ENCODE results near the gene CACNA1G.

The CACNA1G gene

DNA sequence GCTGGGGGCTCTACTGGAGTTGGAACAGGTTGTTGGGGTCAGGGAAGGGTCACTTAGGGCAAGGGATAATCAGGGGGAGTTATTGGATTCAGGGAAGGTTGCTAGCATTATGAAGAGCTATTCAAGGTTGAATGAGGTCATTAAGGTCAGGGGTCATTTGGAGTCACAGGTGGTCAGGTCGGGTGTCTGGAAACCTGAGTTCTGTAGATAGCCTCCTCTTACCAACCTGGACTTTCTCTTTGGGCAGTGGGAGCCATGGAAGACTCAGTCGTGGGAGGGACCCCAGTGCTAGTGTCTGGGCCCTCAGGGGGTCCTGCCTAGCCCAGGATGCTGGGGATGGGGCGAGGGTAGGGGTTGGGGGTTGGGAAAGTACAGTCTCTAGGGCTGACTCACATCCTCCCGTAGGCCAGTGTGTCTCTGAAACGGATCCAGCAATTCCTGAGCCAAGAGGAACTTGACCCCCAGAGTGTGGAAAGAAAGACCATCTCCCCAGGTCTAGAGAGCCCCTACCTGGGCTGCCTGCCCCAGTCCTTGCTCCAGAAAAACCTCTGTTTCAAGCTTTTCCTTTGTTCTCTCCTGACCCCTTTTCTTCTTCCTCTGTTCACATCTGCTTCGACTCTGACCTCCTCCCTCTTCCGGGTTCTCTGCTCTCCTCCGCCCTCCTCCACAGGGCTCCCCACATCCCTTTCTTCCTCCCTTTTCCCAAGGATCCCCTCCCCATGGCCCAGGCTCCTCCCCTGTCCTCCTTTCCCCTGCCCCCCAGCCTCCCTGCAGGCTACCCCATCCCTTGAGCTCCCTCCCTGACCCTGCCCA lies 107.7 kb downstream of the CACNA1G start:
- TF ChIP-seq, protein P1, sequence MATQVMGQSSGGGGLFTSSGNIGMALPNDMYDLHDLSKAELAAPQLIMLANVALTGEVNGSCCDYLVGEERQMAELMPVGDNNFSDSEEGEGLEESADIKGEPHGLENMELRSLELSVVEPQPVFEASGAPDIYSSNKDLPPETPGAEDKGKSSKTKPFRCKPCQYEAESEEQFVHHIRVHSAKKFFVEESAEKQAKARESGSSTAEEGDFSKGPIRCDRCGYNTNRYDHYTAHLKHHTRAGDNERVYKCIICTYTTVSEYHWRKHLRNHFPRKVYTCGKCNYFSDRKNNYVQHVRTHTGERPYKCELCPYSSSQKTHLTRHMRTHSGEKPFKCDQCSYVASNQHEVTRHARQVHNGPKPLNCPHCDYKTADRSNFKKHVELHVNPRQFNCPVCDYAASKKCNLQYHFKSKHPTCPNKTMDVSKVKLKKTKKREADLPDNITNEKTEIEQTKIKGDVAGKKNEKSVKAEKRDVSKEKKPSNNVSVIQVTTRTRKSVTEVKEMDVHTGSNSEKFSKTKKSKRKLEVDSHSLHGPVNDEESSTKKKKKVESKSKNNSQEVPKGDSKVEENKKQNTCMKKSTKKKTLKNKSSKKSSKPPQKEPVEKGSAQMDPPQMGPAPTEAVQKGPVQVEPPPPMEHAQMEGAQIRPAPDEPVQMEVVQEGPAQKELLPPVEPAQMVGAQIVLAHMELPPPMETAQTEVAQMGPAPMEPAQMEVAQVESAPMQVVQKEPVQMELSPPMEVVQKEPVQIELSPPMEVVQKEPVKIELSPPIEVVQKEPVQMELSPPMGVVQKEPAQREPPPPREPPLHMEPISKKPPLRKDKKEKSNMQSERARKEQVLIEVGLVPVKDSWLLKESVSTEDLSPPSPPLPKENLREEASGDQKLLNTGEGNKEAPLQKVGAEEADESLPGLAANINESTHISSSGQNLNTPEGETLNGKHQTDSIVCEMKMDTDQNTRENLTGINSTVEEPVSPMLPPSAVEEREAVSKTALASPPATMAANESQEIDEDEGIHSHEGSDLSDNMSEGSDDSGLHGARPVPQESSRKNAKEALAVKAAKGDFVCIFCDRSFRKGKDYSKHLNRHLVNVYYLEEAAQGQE (IDR thresholded peaks at IDR 0.05; ENCODE audit: insufficient read depth in 1 of 2, low read depth in 2 of 2, low read length in 2 of 2) = no peak
- TF ChIP-seq TAF1 (IDR thresholded peaks at IDR 0.05; ENCODE audit: borderline replicate concordance, insufficient read depth, low read length) = peak; percentile 19; the same call in 1 of the 2 replicates

DNA sequence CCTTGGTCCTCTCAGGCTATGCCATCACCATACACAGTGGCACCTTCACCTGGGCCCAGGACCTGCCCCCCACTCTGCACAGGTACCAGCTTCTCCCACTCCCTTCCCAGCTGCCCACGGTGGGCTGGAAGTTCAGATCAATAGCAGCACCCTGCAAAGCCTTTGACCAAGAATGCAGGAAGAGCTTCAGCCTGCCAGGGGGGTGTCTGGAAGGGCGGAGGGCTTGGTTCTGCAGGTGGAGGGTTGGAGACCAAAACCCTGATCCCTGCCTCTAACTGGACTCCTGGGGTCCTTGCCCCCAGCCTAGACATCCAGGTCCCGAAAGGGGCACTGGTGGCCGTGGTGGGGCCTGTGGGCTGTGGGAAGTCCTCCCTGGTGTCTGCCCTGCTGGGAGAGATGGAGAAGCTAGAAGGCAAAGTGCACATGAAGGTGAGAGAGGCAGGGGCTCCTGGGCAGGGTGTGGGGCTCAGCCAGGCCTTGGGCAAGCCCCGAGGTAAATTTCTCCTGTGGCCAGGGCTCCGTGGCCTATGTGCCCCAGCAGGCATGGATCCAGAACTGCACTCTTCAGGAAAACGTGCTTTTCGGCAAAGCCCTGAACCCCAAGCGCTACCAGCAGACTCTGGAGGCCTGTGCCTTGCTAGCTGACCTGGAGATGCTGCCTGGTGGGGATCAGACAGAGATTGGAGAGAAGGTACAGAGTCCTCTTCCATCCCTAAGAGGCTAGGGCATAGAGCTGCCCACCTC lies 108.5 kb downstream of the CACNA1G start:
- TF ChIP-seq POLR2AphosphoS5 (IDR thresholded peaks at IDR 0.05; ENCODE audit: low read depth, low read length) = no peak
- TF ChIP-seq, protein P1 (IDR thresholded peaks at IDR 0.05; ENCODE audit: insufficient read depth in 1 of 2, low read depth in 2 of 2, low read length in 2 of 2) = no peak
- TF ChIP-seq SIN3A (IDR thresholded peaks at IDR 0.05; ENCODE audit: borderline replicate concordance, insufficient read depth, low read length) = no peak
- TF ChIP-seq TAF1 (IDR thresholded peaks at IDR 0.05; ENCODE audit: borderline replicate concordance, insufficient read depth, low read length) = no peak
- no peak for TF ChIP-seq FOXP2 (optimal IDR thresholded peaks at IDR 0.05; ENCODE audit: borderline replicate concordance, extremely low read depth, extremely low read length, insufficient read depth)

DNA sequence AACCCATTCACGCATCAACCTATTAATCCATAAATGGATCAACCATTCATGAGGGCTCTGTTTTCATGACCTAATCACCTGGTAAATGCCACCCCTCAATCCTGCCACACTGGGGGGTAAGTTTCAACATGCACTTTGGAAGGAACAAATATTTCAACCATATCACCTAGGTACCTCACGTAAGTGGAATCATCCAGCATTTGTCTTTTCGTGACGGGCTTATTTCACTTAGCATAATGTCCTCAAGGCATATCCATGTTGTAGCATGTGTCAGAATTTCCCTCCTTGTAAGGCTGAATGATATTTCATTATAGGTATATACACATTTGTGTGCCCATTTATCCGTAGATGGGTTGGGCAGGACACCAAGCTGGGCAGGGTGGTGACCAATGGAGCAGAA lies 111.6 kb downstream of the CACNA1G start:
- no peak for TF ChIP-seq TAF1 (IDR thresholded peaks at IDR 0.05; ENCODE audit: borderline replicate concordance, insufficient read depth, low read length)
- TF ChIP-seq SIN3A (IDR thresholded peaks at IDR 0.05; ENCODE audit: borderline replicate concordance, insufficient read depth, low read length) = no peak
- TF ChIP-seq, protein P1 (IDR thresholded peaks at IDR 0.05; ENCODE audit: insufficient read depth in 1 of 2, low read depth in 2 of 2, low read length in 2 of 2) = no peak
- no peak for TF ChIP-seq FOXP2 (optimal IDR thresholded peaks at IDR 0.05; ENCODE audit: borderline replicate concordance, extremely low read depth, extremely low read length, insufficient read depth)
- no peak for TF ChIP-seq POLR2AphosphoS5 (IDR thresholded peaks at IDR 0.05; ENCODE audit: low read depth, low read length)

DNA sequence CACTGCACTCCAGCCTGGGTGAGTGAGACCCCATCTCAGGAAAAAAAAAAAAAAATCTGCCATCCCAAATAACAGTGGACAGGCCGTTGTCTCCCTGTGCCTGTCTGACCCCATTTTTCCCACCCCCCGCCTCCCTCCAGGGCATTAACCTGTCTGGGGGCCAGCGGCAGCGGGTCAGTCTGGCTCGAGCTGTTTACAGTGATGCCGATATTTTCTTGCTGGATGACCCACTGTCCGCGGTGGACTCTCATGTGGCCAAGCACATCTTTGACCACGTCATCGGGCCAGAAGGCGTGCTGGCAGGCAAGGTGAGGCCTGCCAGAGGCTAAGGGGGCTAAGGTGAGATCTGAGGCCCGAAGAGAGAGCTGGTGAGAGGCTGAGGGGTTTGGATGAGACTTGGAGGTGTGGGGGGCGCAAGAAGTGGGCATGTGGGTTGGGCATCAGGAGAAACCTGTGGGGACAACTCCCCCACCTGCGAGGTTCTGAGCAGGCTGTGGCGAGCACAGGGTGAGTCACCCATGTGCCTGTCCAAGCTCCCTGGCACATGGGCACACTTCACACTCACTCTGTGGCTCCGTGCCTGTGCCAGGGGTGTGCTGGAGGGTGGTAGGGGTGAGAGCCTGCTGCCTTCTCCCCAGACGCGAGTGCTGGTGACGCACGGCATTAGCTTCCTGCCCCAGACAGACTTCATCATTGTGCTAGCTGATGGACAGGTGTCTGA lies 112.5 kb downstream of the CACNA1G start:
- no peak for TF ChIP-seq FOXP2 (optimal IDR thresholded peaks at IDR 0.05; ENCODE audit: borderline replicate concordance, extremely low read depth, extremely low read length, insufficient read depth)
- TF ChIP-seq, protein P1 (IDR thresholded peaks at IDR 0.05; ENCODE audit: insufficient read depth in 1 of 2, low read depth in 2 of 2, low read length in 2 of 2) = no peak
- no peak for TF ChIP-seq POLR2AphosphoS5 (IDR thresholded peaks at IDR 0.05; ENCODE audit: low read depth, low read length)
- no peak for TF ChIP-seq SIN3A (IDR thresholded peaks at IDR 0.05; ENCODE audit: borderline replicate concordance, insufficient read depth, low read length)
- TF ChIP-seq TAF1 (IDR thresholded peaks at IDR 0.05; ENCODE audit: borderline replicate concordance, insufficient read depth, low read length) = no peak

Data from PFSK-1 (cell line).